ENCODE results near the gene TEX22. TPM values are rescaled to one million over a fixed set of nuclear protein-coding genes. Genes with fewer than 3 reads are reported as not detected.

Gene TEX22
- total RNA-seq, 1 donor from 2014 or later: 3.2 TPM

- intact Hi-C loops (cut with DNase I): no loop called here
- peaks cover 9% of the 10 kb centered on the region for H3K36me3 ChIP-seq
- DNase-seq (no peak), ATAC-seq (no peak)
- TF ChIP-seq CTCF (IDR thresholded peaks at IDR 0.05): no peak
- no peak overlapping the region for H3K4me3 ChIP-seq
- H3K27me3 ChIP-seq: no peaks in the 10 kb centered on the region
- H3K4me1 ChIP-seq: no peaks in the 10 kb centered on the region
- H3K27ac ChIP-seq: no peak overlapping the region
- H3K9me3 ChIP-seq: no peaks in the 10 kb centered on the region
Observed at GRCh38 chr14:105368426-105368825, 29.9 kb upstream of the TEX22 start.

DNA sequence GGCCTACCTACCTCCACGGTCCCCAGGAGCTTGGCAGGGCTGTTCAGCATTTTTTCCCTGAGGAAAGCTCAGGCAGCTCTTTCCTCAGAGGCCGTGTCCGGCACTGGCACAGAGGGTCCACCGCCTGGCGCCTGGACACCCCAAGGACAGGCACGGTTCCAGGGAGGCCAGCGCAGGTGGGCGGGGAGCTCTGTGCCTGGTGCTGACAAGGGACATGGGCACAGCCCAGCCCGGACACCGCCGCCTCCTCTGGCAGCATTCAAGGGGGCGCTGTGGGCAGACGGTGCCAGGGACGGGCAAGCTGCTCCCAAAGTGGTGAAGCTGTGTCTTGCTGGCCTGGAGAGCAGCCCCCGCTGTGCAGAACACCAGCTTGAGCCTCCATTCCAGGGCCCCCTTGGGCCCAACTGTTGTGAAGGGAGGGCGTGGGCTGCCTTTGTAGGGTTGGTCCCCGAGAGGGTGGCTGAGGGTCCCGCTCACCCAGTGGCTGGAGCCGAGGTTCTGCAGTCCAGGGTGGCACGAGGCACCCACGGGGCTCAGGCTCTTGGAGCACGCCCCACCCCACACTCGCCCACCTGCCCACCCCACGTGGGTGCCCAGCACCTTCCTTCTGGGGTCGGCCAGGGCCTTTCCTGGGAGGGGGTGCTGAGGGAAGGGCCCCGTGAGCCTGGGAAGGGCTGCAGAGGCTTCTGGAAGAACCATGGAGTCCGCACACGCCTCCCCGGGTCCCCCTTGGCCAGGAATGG, 29.3 kb upstream of the TEX22 start:
- peaks cover 9% of the 10 kb centered on the region for H3K36me3 ChIP-seq
- H3K27ac ChIP-seq: no peak overlapping the region
- no peaks in the 10 kb centered on the region for H3K27me3 ChIP-seq
- H3K9me3 ChIP-seq: no peaks in the 10 kb centered on the region
- no peak overlapping the region for H3K4me3 ChIP-seq
- intact Hi-C loops (cut with DNase I): no loop called here
- H3K4me1 ChIP-seq: no peaks in the 10 kb centered on the region
- no peak for TF ChIP-seq CTCF (IDR thresholded peaks at IDR 0.05)
- DNase-seq (no peak), ATAC-seq (no peak)

DNA sequence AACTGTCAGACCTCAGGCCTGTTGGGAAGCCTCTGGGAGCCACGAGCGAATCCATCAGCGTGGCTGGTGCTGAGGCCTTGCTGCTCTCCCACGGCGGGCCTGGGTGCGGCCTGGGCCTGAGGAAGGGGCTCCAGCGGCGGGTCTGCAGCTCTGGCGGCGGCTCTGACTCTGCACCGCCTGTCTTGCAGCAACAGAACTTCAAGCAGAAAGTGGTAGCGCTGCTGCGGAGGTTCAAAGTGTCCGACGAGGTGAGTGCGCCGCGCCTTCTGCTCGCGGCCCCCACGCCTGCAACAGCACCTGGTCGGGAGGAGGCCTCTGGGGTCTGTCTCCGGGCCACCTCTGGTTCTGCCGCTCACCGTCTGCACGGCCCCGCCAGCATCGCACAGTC, 28.7 kb upstream of the TEX22 start:
- TF ChIP-seq CTCF (IDR thresholded peaks at IDR 0.05): no peak

GRCh38 chr14:105374389-105374788, 23.9 kb upstream of the TEX22 start:
- no peaks in the 10 kb centered on the region for H3K9me3 ChIP-seq
- DNase-seq (no peak), ATAC-seq (no peak)
- no peak for TF ChIP-seq CTCF (IDR thresholded peaks at IDR 0.05)
- H3K27me3 ChIP-seq: no peaks in the 10 kb centered on the region
- intact Hi-C loops (cut with DNase I): no loop called here
- no peak overlapping the region for H3K27ac ChIP-seq
- H3K36me3 ChIP-seq: no peaks in the 10 kb centered on the region
- H3K4me1 ChIP-seq: no peaks in the 10 kb centered on the region
- no peak overlapping the region for H3K4me3 ChIP-seq

More for the DNA sequence above, 28.7 kb upstream of the TEX22 start:
- no peak overlapping the region for H3K4me3 ChIP-seq
- no peaks in the 10 kb centered on the region for H3K27me3 ChIP-seq
- ATAC-seq: no peak
- peaks cover 9% of the 10 kb centered on the region for H3K36me3 ChIP-seq
- DNase-seq: no peak
- intact Hi-C loops (cut with DNase I): no loop called here
- no peaks in the 10 kb centered on the region for H3K4me1 ChIP-seq
- no peaks in the 10 kb centered on the region for H3K9me3 ChIP-seq
- no peak overlapping the region for H3K27ac ChIP-seq

DNA sequence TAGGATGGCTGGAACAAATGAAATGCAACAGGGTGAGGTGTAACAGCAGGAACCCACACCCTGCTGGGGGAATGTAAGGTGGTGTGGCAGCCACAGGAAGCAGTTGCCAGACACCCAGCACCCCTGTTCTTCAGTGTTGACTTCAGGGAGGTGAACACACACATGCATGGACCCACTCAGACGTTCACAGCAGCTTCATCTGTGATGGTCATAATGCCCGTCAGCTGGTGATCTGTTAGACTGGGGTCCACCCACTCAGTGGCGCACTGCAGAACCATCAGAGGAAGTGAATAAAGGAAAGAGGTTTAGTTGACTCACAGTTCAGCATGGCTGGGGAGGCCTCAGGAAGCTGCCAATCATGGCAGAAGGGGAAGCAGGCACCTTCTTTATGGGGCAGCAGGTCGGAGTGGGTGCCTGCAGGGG, 22.7 kb upstream of the TEX22 start:
- ATAC-seq: peak; percentile 29
- Histone ChIP-seq H3K27me3 (no peaks in the 10 kb centered on the region), H3K27ac (no peak overlapping the region), H3K4me3 (no peak overlapping the region), H3K9me3 (no peaks in the 10 kb centered on the region), H3K36me3 (no peaks in the 10 kb centered on the region), H3K4me1 (no peaks in the 10 kb centered on the region)
- intact Hi-C loops (cut with DNase I): no loop called here
- no peak for TF ChIP-seq CTCF (IDR thresholded peaks at IDR 0.05)
- DNase-seq: no peak
